Right lobe of liver (tissue), 6 donors: ENCODE measurements around the gene CTSO. TPM values are rescaled to one million over a fixed set of nuclear protein-coding genes. Genes with fewer than 3 reads are reported as not detected.

Experiments used
- ATAC-seq, 4 donors: fragments of 200-7000 bp; cut with Tn5 transposase; one replicate each; pipeline ENCODE4 v1.9.1; 2020; ENCODE audit warnings: mild to moderate bottlenecking in 4 of 4, moderate library complexity in 4 of 4
- DNase-seq, 3 donors: peaks; one replicate each; pipeline ENCODE4 v3.0.0-alpha.2; 2020
- H3K27ac ChIP-seq, 3 donors: fragments of 200-600 bp; one replicate each; pipeline ENCODE4 v1.8.0; 2022
- H3K27me3 ChIP-seq, 2 donors: fragments of 200-600 bp; one replicate each; pipeline ENCODE4 v1.8.0; 2022
- H3K36me3 ChIP-seq, 4 donors: fragments of 200-600 bp; sonication (generic) in 1 of 4; one replicate each; pipeline versions ENCODE4 v1.5.1 to v1.8.0; 2017 to 2022; ENCODE audit warnings: control low read depth in 1 of 4
- H3K4me1 ChIP-seq, 4 donors: fragments of 200-600 bp; sonication (generic) in 1 of 4; one replicate each; pipeline versions ENCODE4 v1.5.1 to v1.8.0; 2017 to 2022; ENCODE audit warnings: control low read depth in 1 of 4
- H3K4me3 ChIP-seq, 3 donors: fragments of 200-600 bp; one replicate each; pipeline ENCODE4 v1.8.0; 2022
- H3K9me3 ChIP-seq, 4 donors: fragments of 200-600 bp; sonication (generic) in 1 of 4; one replicate each; pipeline versions ENCODE4 v1.5.1 to v1.8.0; 2017 to 2022; ENCODE audit warnings: control low read depth in 1 of 4
- CTCF ChIP-seq, 4 donors: fragments of 200-600 bp in 3 of 4; fragments of 450-650 bp in 1 of 4; IDR thresholded peaks; one replicate each; pipeline versions ENCODE4 v1.5.1 to v1.8.0; 2016 to 2022; ENCODE audit warnings: antibody characterized with exemption in 4 of 4, mild to moderate bottlenecking in 2 of 4
- POLR2A ChIP-seq: fragments of 450-650 bp; IDR thresholded peaks from one replicate; pipeline ENCODE4 v1.6.1; 2017; ENCODE audit warnings: antibody characterized with exemption, mild to moderate bottlenecking
- WGBS: methylation state at CpG from one replicate; pipeline ENCODE4 v1.1.6; 2018; ENCODE audit warnings: low coverage, low lambda C conversion rate; ENCODE audit not compliant: insufficient coverage; ENCODE audit errors: missing lambda C conversion rate; 5-methylcytosine and 5-hydroxymethylcytosine counted together
- intact Hi-C, 2 donors: fragments of 100-400 bp; cut with DNase I; formaldehyde crosslinking; loops; one replicate each; pipeline versions ENCODE4 v1.11.2 to v1.14.1; 2022
- total RNA-seq, 6 experiments: library from RNA; depleted of rRNA in 2 of 6; stranded (reverse); fragments of >200 nt in 2 of 6; fragmentation: NEBNext Ultra II Directional in 3 of 6; extraction: Animal tissue kit (Norgen Biotek cat#: 25700) in 3 of 6; gene quantifications; one replicate each; pipeline versions ENCODE4 v1.1.0 to v1.2.4, GENCODE V29; 2016 to 2023
- donor health status: DM: no; HTN: yes; CAD: no.
- donor health status: DM: no; HTN: no; CAD: no.
- donor health status: DM: no; HTN: no; CAD: no.
- donor health status: DM: no; HTN: yes; CAD: no.
- donor health status: DM: no; HTN: yes; CAD: no.

Gene CTSO
- total RNA-seq, 6 experiments from 2014 or later: 23.8 to 44.7 (median 26.1) TPM

DNA sequence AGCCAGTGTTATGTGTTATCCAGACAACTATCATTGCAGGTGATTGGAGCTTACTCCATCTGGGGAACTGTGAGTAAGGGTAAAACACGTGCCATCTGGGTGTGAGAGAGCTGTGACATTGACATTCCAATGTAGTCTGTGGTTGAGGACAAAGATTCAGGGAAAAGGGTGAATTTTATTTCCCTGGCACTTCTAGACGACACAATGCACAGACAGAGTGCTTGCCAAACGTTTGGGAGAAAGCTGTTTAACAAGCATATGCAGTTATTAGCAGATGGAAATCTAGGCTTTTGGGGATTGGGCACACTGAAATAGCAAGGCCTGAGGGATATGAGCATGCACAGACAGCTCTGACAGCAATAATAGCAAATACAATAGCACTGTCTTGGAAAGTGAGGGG lies 21.3 kb upstream of the CTSO start:
- Histone ChIP-seq H3K27ac (no peak overlapping the region), H3K36me3 (no peaks in the 10 kb centered on the region), H3K27me3 (no peaks in the 10 kb centered on the region), H3K9me3 (no peaks in the 10 kb centered on the region), H3K4me1 (no peaks in the 10 kb centered on the region), H3K4me3 (no peak overlapping the region)
- 29% methylated on average over 3 of the region's 3 CpGs for WGBS
- DNase-seq (no peak), ATAC-seq (no peak)
- intact Hi-C loops: no loop called here
- no peak for TF ChIP-seq CTCF (IDR thresholded peaks at IDR 0.05)
- TF ChIP-seq POLR2A: no peak

DNA sequence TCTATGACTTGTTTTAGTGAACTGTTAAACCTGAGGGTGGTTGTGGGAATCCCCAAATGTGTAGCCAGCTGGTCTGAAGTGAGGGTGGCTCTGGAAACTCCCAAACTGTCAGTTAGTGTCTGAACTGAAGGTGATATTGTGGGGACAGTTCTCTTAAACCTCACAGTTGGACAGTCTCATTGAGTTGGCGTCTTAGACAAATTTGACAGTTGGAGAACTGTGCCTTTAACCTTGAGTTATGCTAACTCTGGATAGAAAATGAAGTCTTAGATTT lies 20.7 kb upstream of the CTSO start:
- ATAC-seq: no peak
- Histone ChIP-seq H3K9me3 (no peaks in the 10 kb centered on the region), H3K4me3 (no peak overlapping the region), H3K36me3 (no peaks in the 10 kb centered on the region), H3K27me3 (no peaks in the 10 kb centered on the region), H3K27ac (no peak overlapping the region), H3K4me1 (no peaks in the 10 kb centered on the region)
- intact Hi-C loops: no loop called here
- 50% methylated on average over 1 of the region's 1 CpG for WGBS
- no peak for DNase-seq
- no peak for TF ChIP-seq POLR2A
- no peak for TF ChIP-seq CTCF (IDR thresholded peaks at IDR 0.05)

GRCh38 chr4:155973639-155974475 lies 20.2 kb upstream of the CTSO start:
- WGBS: 36% methylated on average over 8 of the region's 8 CpGs
- intact Hi-C loops: no loop called here

GRCh38 chr4:155972098-155972497 lies 18.4 kb upstream of the CTSO start:
- no peaks in the 10 kb centered on the region for H3K36me3 ChIP-seq
- H3K27me3 ChIP-seq: no peaks in the 10 kb centered on the region
- H3K4me1 ChIP-seq: no peaks in the 10 kb centered on the region
- peak; percentile 21 to 47 (median 31) for TF ChIP-seq CTCF (IDR thresholded peaks at IDR 0.05)
- TF ChIP-seq POLR2A: no peak
- ATAC-seq (peak; percentile 58 to 78 (median 62)), DNase-seq (no peak)
- H3K27ac ChIP-seq: no peak overlapping the region
- WGBS: 17% methylated on average over 3 of the region's 4 CpGs
- intact Hi-C loops: no loop called here
- H3K9me3 ChIP-seq: no peaks in the 10 kb centered on the region
- H3K4me3 ChIP-seq: no peak overlapping the region

More at GRCh38 chr4:155973639-155974475, 20.2 kb upstream of the CTSO start:
- Histone ChIP-seq H3K9me3 (no peaks in the 10 kb centered on the region), H3K27ac (no peak overlapping the region), H3K36me3 (no peaks in the 10 kb centered on the region), H3K4me1 (no peaks in the 10 kb centered on the region), H3K4me3 (no peak overlapping the region), H3K27me3 (no peaks in the 10 kb centered on the region)
- ATAC-seq (no peak), DNase-seq (no peak)
- no peak for TF ChIP-seq CTCF (IDR thresholded peaks at IDR 0.05)
- no peak for TF ChIP-seq POLR2A
